ENCODE results near the gene INTS14. TPM values are rescaled to one million over a fixed set of nuclear protein-coding genes. Genes with fewer than 3 reads are reported as not detected.

Gene INTS14
- total and polyA plus RNA-seq, 2 of the 8 experiments (the other 6 are each of a cell fraction or from before 2014, with no cell fraction given), result 33.1 to 33.7 TPM

- CTCF ChIA-PET (ENCODE audit: partially characterized antibody), result interaction anchor here (0.9 to 1.5 kb wide), 4 partner anchors 8 to 259 kb away, joined by 3 to 5 read pairs (median 4); no protein-coding TSS in a partner anchor
- no peak for FAIRE-seq
- TF ChIP-seq POLR2AphosphoS5 (IDR thresholded peaks at IDR 0.05; ENCODE audit: low read depth, low read length) (no peak), GABPA (IDR thresholded peaks at IDR 0.05; ENCODE audit: borderline replicate concordance, insufficient read depth, low read length) (no peak), KDM1A (IDR thresholded peaks at IDR 0.05; ENCODE audit: borderline replicate concordance, low read length) (no peak), HDAC2 (IDR thresholded peaks at IDR 0.05; ENCODE audit: borderline replicate concordance in 1 of 2, low read depth in 2 of 2, low read length in 2 of 2) (no peak), EZH2 (IDR thresholded peaks at IDR 0.05; ENCODE audit: low read depth, low read length, severe bottlenecking) (no peak)
These were observed 12.5 kb downstream of the INTS14 start for GRCh38 chr15:65598468-65598867.

More at GRCh38 chr15:65598468-65598867, 12.5 kb downstream of the INTS14 start:
- Histone ChIP-seq H3K4me2 (ENCODE audit: insufficient read depth in 1 of 2, low read depth in 2 of 2, low read length in 2 of 2) (no peak overlapping the region), H3K23me2 (ENCODE audit: low read depth, low read length) (no peaks in the 10 kb centered on the region), H3K27me3 (replicated peaks in 1 of 4; ENCODE audit: control insufficient read depth in 3 of 4, extremely low read depth in 1 of 4, insufficient read depth in 3 of 4, low read length in 3 of 4) (no peaks in the 10 kb centered on the region), H4K5ac (ENCODE audit: insufficient read length, low read depth, low read length) (no peak overlapping the region), H3K23ac (ENCODE audit: insufficient read length) (no peak overlapping the region), H2AK5ac (ENCODE audit: low read depth, low read length) (no peak overlapping the region), H3K56ac (replicated peaks; ENCODE audit: insufficient read length, low read depth, low read length) (no peak overlapping the region), H3K27ac (ENCODE audit: low read depth, low read length) (no peak overlapping the region), H3K36me3 (ENCODE audit: control insufficient read depth in 2 of 4, insufficient read depth in 4 of 4, low read length in 3 of 4) (peaks cover 4 to 55% (median 31%) of the 10 kb centered on the region in 4 experiments; a peak in 7 of 8 replicates), H3K14ac (ENCODE audit: insufficient read length) (no peak overlapping the region), H4K8ac (ENCODE audit: extremely low read depth, insufficient read depth, low read length) (no peak overlapping the region), H2BK5ac (ENCODE audit: low read depth, low read length) (no peak overlapping the region), H2BK12ac (ENCODE audit: low read depth, low read length) (no peak overlapping the region), H2BK20ac (ENCODE audit: low read length) (no peak overlapping the region), H2AFZ (ENCODE audit: low read length) (no peak overlapping the region), H3K4me1 (replicated peaks in 1 of 4; ENCODE audit: control insufficient read depth in 3 of 4, insufficient read depth in 4 of 4, low read length in 3 of 4) (no peaks in the 10 kb centered on the region), H3K79me1 (ENCODE audit: low read depth, low read length) (no peaks in the 10 kb centered on the region), H3K18ac (ENCODE audit: extremely low read depth, low read length) (no peak overlapping the region), H4K91ac (replicated peaks; ENCODE audit: insufficient read length, low read length) (no peak overlapping the region), H3K79me2 (ENCODE audit: control insufficient read depth in 1 of 2, insufficient read depth in 2 of 2, low read length in 2 of 2) (no peaks in the 10 kb centered on the region), H3K4me3 (ENCODE audit: extremely low read depth in 1 of 4, insufficient read depth in 2 of 4, low read depth in 3 of 4, low read length in 4 of 4) (no peak overlapping the region), H4K20me1 (replicated peaks in 1 of 2; ENCODE audit: control insufficient read depth in 1 of 2, insufficient read depth in 2 of 2, low read length in 2 of 2) (no peaks in the 10 kb centered on the region), H2BK15ac (ENCODE audit: low read length) (no peak overlapping the region), H3K9me3 (ENCODE audit: insufficient read depth in 2 of 2, low read depth in 1 of 2, low read length in 1 of 2) (no peaks in the 10 kb centered on the region), H3K4ac (replicated peaks; ENCODE audit: insufficient read length, low read depth, low read length) (no peak overlapping the region), H2BK120ac (replicated peaks; ENCODE audit: low read depth, low read length) (no peak overlapping the region), H3K9ac (replicated peaks in 1 of 4; ENCODE audit: extremely low read depth in 1 of 4, low read depth in 3 of 4, low read length in 3 of 4) (no peak overlapping the region)
- 100% methylated on average over 2 of the region's 2 CpGs; no CpG with 5 or more reads in 1 of the 2 experiments for WGBS, 2 experiments (ENCODE audit: extremely low coverage in 1 of 2, insufficient coverage in 1 of 2, insufficient read length in 1 of 2, insufficient replicate concordance in 2 of 2, low coverage in 1 of 2, low lambda C conversion rate in 2 of 2, missing lambda C conversion rate in 1 of 2)
- no peak for DNase-seq (ENCODE audit: low read depth in 1 of 2, low spot score in 2 of 2)
- POLR2A ChIA-PET (ENCODE audit: partially characterized antibody), result no interaction called here
